HG03575 (cell line): Measurements from ENCODE around the gene IQGAP3.
"Not testable (repeated sequence)": the region's sequence is repeated elsewhere in the genome, so short reads cannot be mapped to it uniquely, and the experiment has no call there.

ENCODE experiments used
- ATAC-seq: cut with Tn5 transposase; IDR thresholded peaks from one replicate; pipeline ENCODE4 v1.9.1; 2021; ENCODE audit not compliant: unreplicated experiment, insufficient number of reproducible peaks, low FRiP score; ENCODE audit errors: extremely low read depth

The IQGAP3 gene

DNA sequence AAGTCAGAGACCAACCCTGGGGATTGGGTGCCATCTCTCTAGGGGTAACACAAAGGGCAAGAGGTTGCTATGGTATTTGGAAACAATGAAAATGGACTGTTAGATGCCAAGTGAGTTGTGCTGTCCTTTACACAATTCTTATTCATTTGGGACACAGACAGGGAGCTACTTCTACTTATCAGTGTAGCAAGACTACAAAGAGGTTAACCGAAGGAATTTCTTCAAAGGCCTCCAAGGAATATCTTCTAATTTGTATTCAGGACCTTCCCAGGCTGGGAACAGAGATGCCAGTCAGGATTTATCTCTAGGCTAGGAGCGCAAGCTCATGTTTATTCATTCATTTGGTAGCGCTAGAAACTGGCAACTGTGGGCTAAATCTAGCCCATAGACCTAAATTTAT lies 21.8 kb upstream of the IQGAP3 start:
- no peak for ATAC-seq

DNA sequence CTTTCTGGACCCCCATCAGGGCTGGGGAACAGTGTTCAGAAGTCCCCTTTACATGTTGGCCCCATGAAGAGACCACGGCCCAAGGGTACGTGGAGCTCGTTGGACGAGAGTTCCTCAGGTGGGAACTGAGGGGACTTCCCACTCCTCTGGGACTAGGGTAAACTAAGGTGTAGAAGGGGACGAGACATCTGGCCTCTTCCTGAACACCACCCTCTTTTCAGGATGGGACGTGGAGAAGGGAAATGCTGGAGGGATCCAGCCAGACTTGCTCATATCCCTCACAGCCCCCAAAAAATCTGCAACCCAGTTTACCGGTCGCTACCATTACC lies 21.3 kb upstream of the IQGAP3 start:
- ATAC-seq = no peak

DNA sequence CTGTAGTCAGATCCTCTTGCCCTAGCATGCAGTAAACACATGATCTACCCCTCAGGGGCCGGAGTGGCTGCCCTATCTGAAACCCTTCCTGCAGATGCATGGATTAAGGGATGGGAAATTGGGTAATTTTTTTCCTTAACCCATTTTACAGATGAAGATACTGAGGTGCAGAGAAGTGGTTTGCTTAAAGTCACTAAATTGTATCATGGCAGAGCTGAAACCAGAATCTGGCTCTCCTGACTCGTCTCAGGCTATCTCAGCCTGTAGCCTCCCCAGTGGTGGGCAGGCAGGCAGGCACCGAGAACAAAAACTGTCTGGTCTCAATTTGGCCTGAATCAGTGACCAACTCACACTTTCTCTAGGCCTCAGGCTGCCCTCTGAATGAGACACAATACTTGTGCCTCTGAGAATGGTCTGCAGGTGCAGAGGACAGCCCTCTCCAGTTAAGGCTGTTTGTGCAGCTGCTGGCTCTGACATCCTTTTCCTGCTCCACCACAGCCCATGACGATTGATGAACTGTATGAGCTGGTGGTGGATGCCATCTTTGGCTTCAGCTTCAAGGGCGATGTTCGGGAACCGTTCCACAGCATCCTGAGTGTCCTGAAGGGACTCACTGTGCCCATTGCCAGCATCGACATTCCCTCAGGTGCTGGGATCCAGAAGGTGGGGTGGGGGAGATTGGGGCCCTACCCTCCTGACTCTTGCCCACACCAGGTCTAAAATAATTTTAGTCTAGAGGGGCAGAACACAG lies 20.7 kb upstream of the IQGAP3 start:
- ATAC-seq = no peak

DNA sequence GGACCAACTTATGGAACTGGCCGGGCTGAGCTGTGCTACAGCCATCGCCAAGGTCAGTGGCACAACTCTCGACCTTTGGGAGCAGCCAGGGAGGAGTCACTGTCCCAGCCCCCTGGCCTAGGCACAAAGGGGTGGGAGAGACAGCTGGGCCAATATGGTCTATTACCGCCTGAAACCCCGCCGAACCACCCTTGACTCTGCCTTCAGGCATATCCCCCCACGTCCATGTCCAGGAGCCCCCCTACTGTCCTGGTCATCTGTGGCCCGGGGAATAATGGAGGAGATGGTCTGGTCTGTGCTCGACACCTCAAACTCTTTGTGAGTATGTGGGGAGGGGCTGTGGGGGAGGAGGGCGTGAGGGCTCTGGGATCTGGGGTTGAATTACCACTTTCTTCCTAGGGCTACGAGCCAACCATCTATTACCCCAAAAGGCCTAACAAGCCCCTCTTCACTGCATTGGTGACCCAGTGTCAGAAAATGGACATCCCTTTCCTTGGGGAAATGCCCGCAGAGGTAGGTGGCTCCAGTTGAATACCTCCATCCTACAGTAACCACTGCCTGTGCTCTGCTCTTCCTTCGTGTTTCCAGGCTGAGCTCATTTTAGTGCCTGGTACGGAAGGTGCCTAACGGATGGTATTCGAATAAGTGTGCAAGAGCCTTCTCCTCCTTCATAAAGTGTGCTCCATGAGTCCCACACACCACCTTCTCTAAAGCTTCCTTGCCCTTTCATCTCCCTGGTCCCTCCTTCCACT lies 20.0 kb upstream of the IQGAP3 start:
- no peak for ATAC-seq

DNA sequence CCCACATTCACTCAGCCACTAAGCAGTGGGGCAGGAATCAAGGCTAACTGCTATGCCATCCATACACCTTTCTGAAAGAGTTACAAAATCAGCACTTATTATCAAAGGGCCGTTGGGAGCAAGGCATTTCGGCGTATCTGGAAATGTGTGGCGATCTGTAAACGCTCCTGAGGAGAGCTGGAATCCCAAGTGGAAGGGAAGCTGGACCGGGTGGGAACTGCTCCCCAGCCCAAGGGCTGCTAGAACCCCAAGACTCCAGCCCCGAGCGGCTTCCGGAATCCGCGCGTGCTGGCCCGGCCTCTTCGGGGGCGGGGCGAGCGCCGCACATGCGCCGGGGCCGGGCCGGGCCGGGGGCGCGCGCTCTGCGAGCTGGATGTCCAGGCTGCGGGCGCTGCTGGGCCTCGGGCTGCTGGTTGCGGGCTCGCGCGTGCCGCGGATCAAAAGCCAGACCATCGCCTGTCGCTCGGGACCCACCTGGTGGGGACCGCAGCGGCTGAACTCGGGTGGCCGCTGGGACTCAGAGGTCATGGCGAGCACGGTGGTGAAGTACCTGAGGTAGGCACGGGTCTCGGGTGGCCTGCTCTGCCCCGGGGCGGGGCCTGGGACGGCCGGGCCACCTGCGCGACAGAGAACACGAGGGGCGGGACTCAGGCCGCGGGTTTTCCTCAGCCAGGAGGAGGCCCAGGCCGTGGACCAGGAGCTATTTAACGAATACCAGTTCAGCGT lies 19.2 kb upstream of the IQGAP3 start, which contains the start of gene NAXE:
Gene NAXE, plus strand, starts transcription at position 345 of the 726 bp plus-strand sequence. Its CDS starts 29 bp downstream, at position 374.
- ATAC-seq = no peak

DNA sequence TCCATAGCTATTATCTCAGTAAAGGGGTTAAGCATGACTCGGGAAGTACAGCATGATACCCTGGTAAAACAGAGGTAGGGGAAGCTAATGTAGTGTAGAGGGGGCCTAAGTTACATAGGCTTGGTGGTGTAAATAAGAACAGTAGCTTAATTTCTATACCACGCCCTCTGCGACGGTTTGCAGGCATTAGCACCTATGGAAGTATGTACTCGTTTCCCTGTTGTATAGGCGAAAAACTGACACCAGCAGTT lies 18.7 kb upstream of the IQGAP3 start:
- ATAC-seq = no peak

DNA sequence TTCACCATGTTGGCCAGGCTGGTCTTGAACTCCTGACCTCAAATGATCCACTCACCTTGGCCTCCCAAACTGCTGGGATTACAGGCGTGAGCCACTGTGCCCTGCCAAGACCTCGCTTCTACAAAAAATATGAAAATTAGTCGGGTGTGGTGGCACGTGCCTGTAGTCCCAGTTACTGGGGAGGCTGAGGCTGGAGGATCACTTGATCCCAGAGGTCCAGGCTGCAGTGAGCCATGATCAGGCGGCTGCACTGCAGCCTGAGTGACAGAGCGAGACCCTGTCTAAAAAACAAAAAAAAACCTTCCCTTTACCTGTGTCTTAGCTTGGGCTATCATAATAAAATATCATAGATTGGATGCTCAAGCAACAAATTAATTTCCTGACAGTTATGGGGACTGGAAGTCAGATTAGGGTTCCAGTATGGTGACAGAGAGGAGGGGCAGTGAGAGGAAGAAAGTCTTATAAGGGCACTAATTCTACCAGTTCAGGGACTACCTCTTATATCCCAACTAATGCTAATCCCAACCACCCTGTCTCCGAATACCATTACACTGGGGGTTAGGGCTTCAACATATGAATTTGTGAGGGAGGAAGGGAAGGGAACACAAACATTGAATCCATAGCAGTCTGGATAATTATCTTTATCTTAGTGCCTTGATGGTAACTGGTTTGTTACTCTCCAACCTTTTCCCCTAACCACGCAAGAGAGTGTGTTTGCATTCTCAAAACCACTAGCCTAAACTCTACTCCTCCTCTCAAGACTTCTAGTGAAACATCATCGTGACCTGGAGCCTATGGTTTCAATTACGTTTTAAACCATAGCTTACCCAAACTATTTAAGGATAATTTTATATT lies 18.2 kb upstream of the IQGAP3 start:
- no peak for ATAC-seq

DNA sequence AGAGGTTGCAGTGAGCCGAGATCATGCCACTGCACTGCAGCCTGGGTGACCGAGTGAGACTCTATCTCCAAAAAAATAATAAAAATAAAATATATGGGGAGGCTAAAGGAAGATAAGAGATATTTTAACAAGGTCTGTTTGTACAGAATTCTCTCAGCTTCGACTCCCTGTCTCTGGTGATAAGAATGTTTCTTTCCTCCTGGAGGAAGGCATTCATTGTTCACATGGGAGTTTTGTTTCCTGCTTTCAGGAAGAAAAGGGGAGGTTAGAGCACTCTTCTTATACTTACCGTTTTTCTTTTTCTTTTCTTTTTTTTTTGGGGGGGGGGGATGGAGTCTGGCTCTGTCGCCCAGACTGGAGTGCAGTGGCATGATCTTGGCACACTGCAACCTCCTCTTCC lies 17.2 kb upstream of the IQGAP3 start:
- ATAC-seq = no peak

DNA sequence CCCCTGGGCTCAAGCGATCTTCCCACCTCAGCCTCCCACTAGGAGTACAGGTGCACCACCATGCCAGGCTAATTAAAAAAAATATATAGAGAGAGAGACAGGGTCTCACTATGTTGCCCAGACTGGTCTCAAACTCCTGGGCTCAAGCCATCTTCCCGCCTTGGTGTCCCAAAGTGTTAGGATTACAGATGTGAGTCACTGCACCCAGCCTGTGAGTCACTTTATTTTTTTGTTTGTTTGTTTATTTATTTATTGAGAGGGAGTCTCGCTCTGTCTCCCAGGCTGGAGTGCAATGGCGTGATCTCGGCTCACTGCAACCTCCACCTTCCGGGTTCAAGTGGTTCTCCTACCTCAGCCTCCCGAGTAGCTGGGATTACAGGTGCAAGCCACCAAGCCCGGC lies 15.6 kb upstream of the IQGAP3 start:
- not testable (repeated sequence) for ATAC-seq

DNA sequence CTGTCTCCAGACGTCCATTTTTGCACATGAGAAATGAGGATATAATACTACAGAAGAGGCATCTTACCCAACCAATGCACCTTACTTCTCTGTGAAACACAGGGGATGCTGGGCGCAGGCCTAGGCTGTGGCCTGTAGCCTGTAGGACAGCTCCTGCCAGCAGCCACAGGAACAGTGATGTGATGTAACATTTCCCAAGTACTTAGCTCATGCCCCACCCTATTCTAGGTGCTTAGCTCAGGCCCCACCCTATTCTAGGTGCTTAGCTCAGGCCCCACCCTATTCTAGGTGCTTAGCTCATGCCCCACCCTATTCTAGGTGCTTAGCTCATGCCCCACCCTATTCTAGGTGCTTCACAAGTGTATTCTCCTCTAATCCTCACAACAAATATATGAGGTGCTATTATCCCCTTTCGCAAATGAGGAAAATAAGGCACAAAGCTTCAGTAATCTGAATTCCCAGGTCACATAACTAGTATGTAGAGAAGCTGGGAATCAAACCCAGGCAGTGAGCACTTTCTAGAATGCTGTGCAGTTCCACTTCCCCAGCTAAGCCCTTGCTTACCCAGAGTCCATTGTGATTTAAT lies 14.6 kb upstream of the IQGAP3 start:
- ATAC-seq = no peak

DNA sequence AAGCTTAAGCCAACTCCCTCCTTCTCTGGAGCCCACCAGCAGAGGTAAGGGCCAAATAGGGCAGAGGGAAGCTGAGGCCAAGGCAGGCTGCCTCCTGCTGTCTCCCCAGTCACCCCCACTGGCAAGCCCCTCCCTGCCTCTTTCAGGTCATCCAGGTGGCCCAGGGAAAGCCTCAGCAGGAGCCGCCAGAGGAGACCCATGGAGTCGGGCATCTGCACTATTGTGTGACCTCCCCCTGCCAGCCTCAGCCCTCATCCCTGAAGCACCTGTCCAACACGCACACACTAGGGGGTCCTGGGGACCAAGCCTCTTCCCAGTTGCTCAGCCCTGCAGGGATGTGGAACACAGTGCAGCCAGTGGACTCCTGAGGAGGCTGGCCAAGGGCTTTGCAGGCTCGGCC lies 14.0 kb upstream of the IQGAP3 start:
- no peak for ATAC-seq

DNA sequence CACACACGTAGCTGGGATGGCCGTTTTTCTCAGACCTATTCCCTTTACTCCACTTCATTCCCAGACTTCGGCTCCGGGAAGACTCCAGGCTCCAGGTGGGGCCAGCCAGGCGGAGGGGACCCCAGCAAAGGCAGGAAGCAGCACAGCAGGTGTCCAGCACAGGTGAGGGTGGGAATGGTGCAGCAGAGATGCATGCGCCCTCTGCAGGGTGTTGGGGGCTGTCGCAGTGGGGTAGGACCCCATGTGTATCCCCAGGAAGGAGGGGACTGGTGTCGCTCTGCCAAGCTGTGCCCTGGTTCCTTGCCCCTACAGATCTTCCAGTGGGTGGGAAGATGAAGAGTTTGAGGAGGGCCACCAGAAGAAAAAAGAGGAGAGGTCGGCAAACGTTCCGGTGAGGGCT lies 12.4 kb upstream of the IQGAP3 start:
- ATAC-seq = no peak

DNA sequence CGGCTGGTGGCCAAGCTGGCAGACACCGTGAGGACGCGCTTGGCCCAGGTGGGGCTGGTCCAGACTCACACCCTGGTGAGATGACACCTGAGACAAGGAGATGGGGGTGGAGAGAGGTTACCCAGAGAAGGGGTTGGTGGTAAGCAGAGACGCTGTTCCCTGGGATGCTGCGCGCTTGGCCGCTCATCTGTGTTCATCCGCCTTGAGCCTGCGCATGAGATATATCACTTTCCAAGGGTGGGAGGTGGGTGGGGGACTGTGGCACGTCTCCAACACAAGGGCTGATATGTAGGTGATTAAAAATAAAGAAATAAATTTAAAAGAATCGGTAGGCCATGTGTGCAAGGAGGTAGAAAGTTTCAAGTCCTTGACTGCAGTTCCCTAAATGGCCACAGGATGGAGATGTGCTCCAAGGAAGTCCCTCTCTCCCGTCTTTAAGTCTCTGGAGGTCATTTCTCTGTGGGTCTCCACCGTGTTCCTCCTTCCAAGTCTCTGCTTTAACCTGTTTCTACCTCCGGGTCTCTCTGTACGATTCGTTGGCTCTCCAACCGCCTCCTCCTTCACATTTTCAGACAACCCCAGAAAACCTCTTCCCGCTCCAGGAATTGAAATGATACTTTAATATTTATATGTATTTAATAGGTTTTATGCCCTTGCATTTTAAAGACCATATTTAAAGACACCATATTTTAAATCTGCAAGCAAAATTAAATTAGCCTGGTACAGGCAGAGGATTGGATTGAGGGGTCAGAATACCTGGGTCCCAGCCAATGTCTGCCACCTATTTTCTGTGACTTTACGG lies 11.7 kb upstream of the IQGAP3 start:
- no peak for ATAC-seq

DNA sequence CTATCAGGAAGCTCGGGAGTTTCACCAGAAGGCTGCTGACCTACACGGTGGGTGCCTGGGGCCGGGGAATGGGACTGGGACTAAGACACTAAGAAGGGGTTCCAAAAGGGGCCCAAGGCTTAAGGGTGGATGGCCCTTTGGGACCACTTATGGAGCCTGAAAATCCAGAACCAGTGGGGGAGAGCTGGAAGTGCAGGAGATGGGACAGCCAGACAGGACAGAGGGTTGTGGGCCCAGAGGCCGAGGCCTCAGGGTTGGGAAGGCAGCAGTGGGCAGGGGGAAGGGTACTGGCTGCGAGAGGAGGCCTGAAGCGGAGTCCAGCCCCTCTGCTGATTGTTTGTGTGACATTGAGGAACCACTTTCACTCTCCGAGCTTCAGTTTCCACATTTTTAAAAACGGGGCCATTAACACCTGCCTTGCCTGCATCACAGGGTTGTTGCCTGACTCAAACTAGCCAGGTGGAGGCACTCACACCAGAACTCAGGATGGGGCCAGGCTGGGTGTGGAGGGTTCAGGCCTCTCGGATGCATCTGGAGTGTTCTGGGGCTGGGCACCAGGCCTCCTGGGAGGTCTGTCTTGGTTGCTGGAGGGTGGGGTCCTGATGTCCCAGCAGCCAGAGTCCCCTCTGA lies 10.1 kb upstream of the IQGAP3 start:
- no peak for ATAC-seq

DNA sequence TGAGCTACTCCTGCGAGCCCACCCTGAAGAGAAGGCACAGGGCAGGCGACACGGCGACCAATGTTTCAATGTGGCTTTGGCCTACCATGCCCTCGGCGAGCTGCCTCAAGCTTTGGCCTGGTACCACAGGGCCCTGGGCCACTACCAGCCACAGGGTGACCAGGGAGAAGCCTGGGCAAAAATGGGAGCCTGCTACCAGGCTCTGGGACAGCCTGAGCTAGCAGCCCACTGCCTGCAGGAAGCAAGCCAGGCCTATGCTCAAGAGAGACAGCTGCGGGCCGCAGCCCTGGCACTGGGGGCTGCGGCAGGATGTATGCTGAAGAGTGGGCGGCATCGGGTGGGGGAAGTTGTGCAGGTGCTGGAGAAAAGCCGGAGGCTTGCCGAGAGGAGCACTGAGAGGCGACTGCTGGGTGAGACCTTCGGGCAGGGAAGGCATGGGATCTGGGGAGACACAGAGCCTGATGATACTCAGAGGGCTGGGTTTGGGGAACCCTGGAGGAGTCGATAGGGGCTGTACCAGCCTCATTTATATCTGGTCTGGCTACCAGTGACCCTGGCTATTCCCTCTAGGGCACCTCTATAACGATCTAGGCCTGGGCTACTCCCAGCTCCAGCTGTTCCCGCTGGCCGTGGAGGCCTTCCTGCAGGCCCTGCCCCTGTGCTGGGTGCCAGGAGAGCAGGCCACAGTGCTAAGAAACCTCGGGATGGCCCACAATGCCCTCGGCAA lies 9.5 kb upstream of the IQGAP3 start:
- no peak for ATAC-seq

DNA sequence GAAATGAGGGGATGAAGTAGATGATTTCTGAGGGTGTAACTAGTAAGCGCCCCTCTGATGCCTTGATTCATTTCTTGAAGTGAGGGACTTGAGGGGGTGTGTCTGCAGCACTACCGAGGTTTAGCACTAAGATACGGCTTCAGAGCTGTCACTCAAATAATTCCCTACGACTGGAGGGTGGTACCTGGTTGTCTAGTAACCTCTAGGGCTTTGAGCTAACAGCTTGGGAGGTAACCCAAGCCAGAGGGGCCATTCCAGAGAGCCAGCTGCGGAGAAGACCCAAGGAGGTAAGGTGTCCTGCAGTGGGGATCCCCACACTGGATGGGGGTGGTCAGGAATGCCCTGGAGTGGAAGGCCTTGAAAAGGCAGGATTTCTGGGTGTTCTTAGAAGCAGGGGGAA lies 7.1 kb upstream of the IQGAP3 start, which contains the start of gene TTC24:
Gene TTC24, plus strand, starts transcription at position 252 of the 400 bp plus-strand sequence. CDS start 1,642 bp downstream, outside the sequence.
- no peak for ATAC-seq

DNA sequence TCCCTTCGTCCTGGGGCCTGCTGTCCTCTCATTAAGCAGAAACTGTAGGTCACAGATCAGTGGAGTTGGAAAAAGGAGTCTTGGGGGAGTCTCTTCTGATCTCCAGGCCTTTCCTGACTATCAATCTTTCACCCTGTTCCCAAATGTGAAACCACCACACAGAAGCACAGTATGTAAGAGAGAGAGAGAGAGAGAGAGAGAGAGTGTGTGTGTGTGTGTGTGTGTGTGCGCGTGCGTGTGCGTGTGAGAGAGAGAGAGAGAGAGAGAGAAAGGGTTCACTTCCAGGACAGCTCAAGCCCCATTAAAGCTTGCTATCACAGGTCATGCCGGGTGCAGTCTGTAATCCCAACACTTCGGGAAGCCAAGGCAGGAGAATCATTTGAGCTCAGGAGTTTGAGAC lies 5.7 kb upstream of the IQGAP3 start:
- ATAC-seq = no peak
